Liver (tissue), 3 donors: ENCODE data around the gene CMTM8.

Experiments used
- GABPA ChIP-seq, 2 donors: IDR thresholded peaks in 1 of 2; conservative IDR thresholded peaks in 1 of 2; 2 replicates each; pipeline ENCODE4 v1.6.1; 2016; ENCODE audit warnings: antibody characterized with exemption in 2 of 2, mild to moderate bottlenecking in 1 of 2, moderate library complexity in 1 of 2
- JUND ChIP-seq, 2 donors: IDR thresholded peaks; 2 replicates each; pipeline ENCODE4 v1.6.1; 2016; ENCODE audit warnings: antibody characterized with exemption in 2 of 2
- RAD21 ChIP-seq, 2 donors: IDR thresholded peaks; 2 replicates each; pipeline ENCODE4 v1.6.1; 2016; ENCODE audit warnings: antibody characterized with exemption in 2 of 2, mild to moderate bottlenecking in 2 of 2
- SP1 ChIP-seq: IDR thresholded peaks from 2 replicates; pipeline ENCODE4 v1.6.1; 2018; ENCODE audit warnings: antibody characterized with exemption, mild to moderate bottlenecking
- YY1 ChIP-seq: IDR thresholded peaks from 2 replicates; pipeline ENCODE4 v1.6.1; 2016; ENCODE audit warnings: antibody characterized with exemption, mild to moderate bottlenecking
- TF ChIP-seq, protein P1 (sequence below): fragments of 150-350 bp; IDR thresholded peaks from 2 replicates; pipeline ENCODE4 v1.5.1; 2017; ENCODE audit warnings: improper control_type of control experiment, low read depth, low read length; ENCODE audit not compliant: missing input control
- TF ChIP-seq, protein P2 (sequence below): IDR thresholded peaks from 2 replicates; pipeline ENCODE4 v1.6.1; 2016; ENCODE audit warnings: antibody characterized with exemption
- donor health status: healthy.
- donor health status: healthy.

DNA sequence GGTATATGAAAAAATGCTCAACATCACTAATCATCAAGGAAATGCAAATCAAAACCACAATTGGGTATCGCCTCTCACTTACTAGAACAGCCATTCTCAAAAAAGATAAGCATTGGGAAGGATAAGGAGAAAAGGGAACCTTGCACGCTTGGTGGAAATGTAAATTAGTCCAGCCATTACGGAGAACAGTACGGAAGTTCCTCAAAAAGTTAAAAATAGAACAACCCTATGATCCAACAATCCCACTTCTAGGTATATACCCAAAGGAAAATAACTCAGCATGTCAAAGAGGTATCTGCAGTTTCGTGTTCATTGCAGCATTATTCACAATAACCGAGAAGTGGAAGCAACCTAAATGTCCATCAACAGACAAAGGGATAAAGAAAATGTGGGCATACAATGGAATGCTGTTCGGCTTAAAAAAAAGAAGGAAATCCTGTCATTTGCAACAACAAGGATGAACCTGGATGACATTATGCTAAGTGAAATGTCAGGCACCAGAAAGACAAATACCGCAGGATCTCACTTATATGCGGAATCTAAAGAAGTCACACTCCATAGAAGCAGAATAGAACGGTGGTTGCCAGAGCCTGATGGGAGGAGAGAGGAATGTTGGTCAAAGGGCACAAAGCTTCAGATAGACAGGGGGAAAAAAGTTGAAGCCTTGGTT, 141.5 kb downstream of the CMTM8 start:
- TF ChIP-seq, protein P1, sequence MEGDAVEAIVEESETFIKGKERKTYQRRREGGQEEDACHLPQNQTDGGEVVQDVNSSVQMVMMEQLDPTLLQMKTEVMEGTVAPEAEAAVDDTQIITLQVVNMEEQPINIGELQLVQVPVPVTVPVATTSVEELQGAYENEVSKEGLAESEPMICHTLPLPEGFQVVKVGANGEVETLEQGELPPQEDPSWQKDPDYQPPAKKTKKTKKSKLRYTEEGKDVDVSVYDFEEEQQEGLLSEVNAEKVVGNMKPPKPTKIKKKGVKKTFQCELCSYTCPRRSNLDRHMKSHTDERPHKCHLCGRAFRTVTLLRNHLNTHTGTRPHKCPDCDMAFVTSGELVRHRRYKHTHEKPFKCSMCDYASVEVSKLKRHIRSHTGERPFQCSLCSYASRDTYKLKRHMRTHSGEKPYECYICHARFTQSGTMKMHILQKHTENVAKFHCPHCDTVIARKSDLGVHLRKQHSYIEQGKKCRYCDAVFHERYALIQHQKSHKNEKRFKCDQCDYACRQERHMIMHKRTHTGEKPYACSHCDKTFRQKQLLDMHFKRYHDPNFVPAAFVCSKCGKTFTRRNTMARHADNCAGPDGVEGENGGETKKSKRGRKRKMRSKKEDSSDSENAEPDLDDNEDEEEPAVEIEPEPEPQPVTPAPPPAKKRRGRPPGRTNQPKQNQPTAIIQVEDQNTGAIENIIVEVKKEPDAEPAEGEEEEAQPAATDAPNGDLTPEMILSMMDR = no peak
- no peak for TF ChIP-seq GABPA (IDR thresholded peaks at IDR 0.05 in 1 of 2, conservative IDR thresholded peaks at IDR 0.05 in 1 of 2)
- TF ChIP-seq, protein P2, sequence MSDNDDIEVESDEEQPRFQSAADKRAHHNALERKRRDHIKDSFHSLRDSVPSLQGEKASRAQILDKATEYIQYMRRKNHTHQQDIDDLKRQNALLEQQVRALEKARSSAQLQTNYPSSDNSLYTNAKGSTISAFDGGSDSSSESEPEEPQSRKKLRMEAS = no peak
- TF ChIP-seq SP1 = no peak
- no peak for TF ChIP-seq YY1
- no peak for TF ChIP-seq JUND (IDR thresholded peaks at IDR 0.05)
- no peak for TF ChIP-seq RAD21 (IDR thresholded peaks at IDR 0.05)
